Adrenal gland (tissue), 12 donors: Measurements from ENCODE around the gene DIP2C. TPM values are rescaled to one million over a fixed set of nuclear protein-coding genes. Genes with fewer than 3 reads are reported as not detected.

Experiments
- DNase-seq, 7 donors: peaks; one replicate each; pipeline ENCODE4 v3.0.0-alpha.2; 2019 to 2020
- H3K27ac ChIP-seq, 5 donors: fragments of 200-600 bp; sonication (generic) in 4 of 5; 1 replicate in 3 of 5; 2 replicates in 2 of 5; pipeline versions ENCODE4 v1.5.1 to v1.8.0; 2016 to 2020; ENCODE audit warnings: mild to moderate bottlenecking in 1 of 5
- H3K27me3 ChIP-seq: fragments of 200-600 bp; 2 replicates; pipeline ENCODE4 v1.8.0; 2021
- H3K36me3 ChIP-seq, 2 donors: fragments of 200-600 bp; replicated peaks in 1 of 2; 1 replicate in 1 of 2; 2 replicates in 1 of 2; pipeline versions ENCODE4 v1.5.1 to v1.8.0; 2018 to 2022
- H3K4me1 ChIP-seq, 2 donors: fragments of 200-600 bp; replicated peaks in 1 of 2; 1 replicate in 1 of 2; 2 replicates in 1 of 2; pipeline versions ENCODE4 v1.5.1 to v1.8.0; 2018 to 2021
- H3K4me3 ChIP-seq, 4 donors: fragments of 200-600 bp; sonication (generic) in 3 of 4; one replicate each; pipeline ENCODE4 v1.5.1; 2016 to 2018
- H3K9me3 ChIP-seq, 3 donors: fragments of 200-600 bp; sonication (generic) in 1 of 3; replicated peaks in 1 of 3; 1 replicate in 2 of 3; 2 replicates in 1 of 3; pipeline versions ENCODE4 v1.5.1 to v1.8.0; 2016 to 2021
- POLR2A ChIP-seq, 2 donors: fragments of 450-650 bp; IDR thresholded peaks; one replicate each; pipeline ENCODE4 v1.6.1; 2017; ENCODE audit warnings: antibody characterized with exemption in 2 of 2, mild to moderate bottlenecking in 2 of 2, moderate library complexity in 1 of 2
- WGBS, 4 donors: extraction: QIAGEN DNeasy Blood & Tissue Kit in 2 of 4; methylation state at CpG; one replicate each; pipeline versions ENCODE4 v1.1.5 to v1.1.7; 2013 to 2017; 5-methylcytosine and 5-hydroxymethylcytosine counted together
- intact Hi-C, 2 donors: fragments of 100-400 bp; cut with DNase I; formaldehyde crosslinking; loops; one replicate each; pipeline versions ENCODE4 v1.14.1 to v1.15.0; 2022 to 2023
- polyA plus RNA-seq, 3 donors: library from polyadenylated mRNA; stranded (reverse); fragments of 200-250 nt in 2 of 3; fragments of 350-450 nt in 1 of 3; fragmentation: Illumina TruSeq in 1 of 3; extraction: RNeasy Lipid Tissue Mini Kit (QIAGEN cat#74804) in 1 of 3; gene quantifications; one replicate each; pipeline ENCODE4 v1.2.3, GENCODE V29; 2013 to 2014
- total RNA-seq, 9 donors: library from RNA; depleted of rRNA in 4 of 9; stranded (reverse); fragments of >200 nt in 4 of 9; fragments of 120-200 nt in 1 of 9; fragmentation: NEBNext Ultra II Directional in 1 of 9; extraction: Animal tissue kit (Norgen Biotek cat#: 25700) in 1 of 9; gene quantifications; one replicate each; pipeline versions ENCODE4 v1.1.0 to v1.2.4, GENCODE V29; 2013 to 2023
- TF ChIP-seq, protein P1 (sequence below), 6 experiments: fragments of 450-650 bp in 4 of 6; fragments of 200-600 bp in 2 of 6; sonication (generic) in 1 of 6; IDR thresholded peaks; 1 replicate in 5 of 6; 2 replicates in 1 of 6; pipeline versions ENCODE4 v1.5.1 to v1.8.0; 2016 to 2021; ENCODE audit warnings: antibody characterized with exemption in 6 of 6, mild to moderate bottlenecking in 2 of 6, moderate library complexity in 1 of 6
- donor health status: healthy with polysubstance abuse.
- donor health status: Bipolar disorder and iron deficiency.
- donor health status: DM: yes; HTN: yes; CAD: no.
- donor health status: DM: no; HTN: no; CAD: no.
- donor health status: DM: no; HTN: no; CAD: no.
- donor health status: DM: yes; HTN: yes; CAD: no.

The DIP2C gene
- total and polyA plus RNA-seq, 12 donors = 4.8 to 23.9 (median 19.7) TPM

DNA sequence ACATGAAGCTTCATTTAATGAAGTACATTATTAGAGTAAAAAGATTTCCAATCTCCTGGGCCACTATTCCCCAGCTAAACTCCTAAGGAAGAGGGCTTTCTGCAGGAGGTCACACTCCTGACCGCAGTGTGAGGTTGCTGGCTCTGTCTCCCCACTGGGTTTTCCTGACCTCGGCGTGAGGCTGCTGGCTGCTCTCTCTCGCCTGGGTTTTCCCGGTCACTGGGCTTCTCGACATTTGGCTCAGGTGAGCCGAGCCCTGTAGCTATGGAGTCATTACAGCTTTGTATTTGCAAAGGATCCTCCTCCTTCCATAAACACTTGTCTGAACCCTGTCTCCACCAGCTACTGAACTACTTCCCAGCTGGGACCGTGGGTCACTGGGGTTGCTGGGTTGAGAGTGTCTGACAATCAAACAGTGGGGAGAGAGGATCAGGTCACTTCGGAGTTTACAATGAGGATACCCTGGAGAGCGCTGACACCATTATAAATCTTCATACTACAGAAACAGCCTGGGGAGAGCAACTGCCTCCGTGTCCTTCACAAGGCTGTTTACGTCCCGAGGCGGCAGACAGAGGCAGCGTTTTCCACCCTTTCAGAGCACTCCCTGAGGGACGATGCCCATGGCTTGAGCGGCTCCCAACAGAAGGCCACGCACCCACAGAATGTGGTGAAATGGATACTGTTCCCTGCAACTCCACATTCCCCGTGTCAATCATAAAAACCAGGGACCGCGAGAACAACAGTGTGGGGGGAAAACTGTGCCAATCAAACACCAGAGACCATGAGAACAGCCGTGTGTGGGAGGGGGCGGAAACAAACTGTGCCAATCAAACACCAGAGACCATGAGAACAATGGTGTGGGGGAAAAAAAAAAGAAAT is 328.0 kb downstream of the DIP2C start:
- WGBS, 4 donors = 49 to 64% (median 63%) methylated on average over 22 to 23 of the region's 23 CpGs
- DNase-seq = peak in 3 of 7 donors; percentile 41 to 50 (median 42)
- H3K27me3 ChIP-seq = no peaks in the 10 kb centered on the region
- H3K9me3 ChIP-seq = no peaks in the 10 kb centered on the region
- intact Hi-C loops = no loop called here
- H3K27ac ChIP-seq = peak overlapping the region in 1 of 5 donors; percentile 22
- TF ChIP-seq POLR2A (IDR thresholded peaks at IDR 0.05) = no peak
- TF ChIP-seq, protein P1, sequence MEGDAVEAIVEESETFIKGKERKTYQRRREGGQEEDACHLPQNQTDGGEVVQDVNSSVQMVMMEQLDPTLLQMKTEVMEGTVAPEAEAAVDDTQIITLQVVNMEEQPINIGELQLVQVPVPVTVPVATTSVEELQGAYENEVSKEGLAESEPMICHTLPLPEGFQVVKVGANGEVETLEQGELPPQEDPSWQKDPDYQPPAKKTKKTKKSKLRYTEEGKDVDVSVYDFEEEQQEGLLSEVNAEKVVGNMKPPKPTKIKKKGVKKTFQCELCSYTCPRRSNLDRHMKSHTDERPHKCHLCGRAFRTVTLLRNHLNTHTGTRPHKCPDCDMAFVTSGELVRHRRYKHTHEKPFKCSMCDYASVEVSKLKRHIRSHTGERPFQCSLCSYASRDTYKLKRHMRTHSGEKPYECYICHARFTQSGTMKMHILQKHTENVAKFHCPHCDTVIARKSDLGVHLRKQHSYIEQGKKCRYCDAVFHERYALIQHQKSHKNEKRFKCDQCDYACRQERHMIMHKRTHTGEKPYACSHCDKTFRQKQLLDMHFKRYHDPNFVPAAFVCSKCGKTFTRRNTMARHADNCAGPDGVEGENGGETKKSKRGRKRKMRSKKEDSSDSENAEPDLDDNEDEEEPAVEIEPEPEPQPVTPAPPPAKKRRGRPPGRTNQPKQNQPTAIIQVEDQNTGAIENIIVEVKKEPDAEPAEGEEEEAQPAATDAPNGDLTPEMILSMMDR (IDR thresholded peaks at IDR 0.05) = no peak
- H3K4me1 ChIP-seq = peaks cover 0 to 10% of the 10 kb centered on the region in 2 donors
- H3K4me3 ChIP-seq = no peak overlapping the region
- H3K36me3 ChIP-seq = peaks cover 0 to 59% of the 10 kb centered on the region in 2 donors

DNA sequence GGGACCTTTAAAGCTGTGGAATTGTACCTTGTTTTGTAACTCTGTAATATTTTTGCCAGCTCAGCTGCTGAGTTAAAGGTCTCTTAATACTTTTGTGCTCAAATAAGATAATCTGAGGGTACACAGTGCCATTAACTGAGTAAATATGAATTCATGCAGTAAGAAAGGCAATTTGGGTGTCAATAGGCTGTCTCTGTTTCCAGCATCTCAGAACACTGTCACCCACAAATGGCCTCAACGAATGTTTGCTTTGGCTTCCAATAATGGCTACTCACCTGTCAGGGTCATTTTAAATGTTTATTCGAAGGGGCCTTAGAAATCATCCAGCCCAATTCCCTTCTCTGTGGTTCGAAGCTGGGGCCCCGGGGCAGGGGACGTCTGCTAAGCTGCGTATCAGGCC is 328.8 kb downstream of the DIP2C start:
- no peak overlapping the region for H3K27ac ChIP-seq
- WGBS, 4 donors = 74 to 86% (median 85%) methylated on average over 6 of the region's 6 CpGs
- intact Hi-C loops = no loop called here
- peaks cover 0 to 59% of the 10 kb centered on the region in 2 donors for H3K36me3 ChIP-seq
- no peaks in the 10 kb centered on the region for H3K27me3 ChIP-seq
- no peak overlapping the region for H3K4me3 ChIP-seq
- DNase-seq = no peak
- H3K9me3 ChIP-seq = no peaks in the 10 kb centered on the region
- peaks cover 0 to 10% of the 10 kb centered on the region in 2 donors for H3K4me1 ChIP-seq
- TF ChIP-seq POLR2A (IDR thresholded peaks at IDR 0.05) = no peak
- TF ChIP-seq, protein P1 (IDR thresholded peaks at IDR 0.05) = no peak

DNA sequence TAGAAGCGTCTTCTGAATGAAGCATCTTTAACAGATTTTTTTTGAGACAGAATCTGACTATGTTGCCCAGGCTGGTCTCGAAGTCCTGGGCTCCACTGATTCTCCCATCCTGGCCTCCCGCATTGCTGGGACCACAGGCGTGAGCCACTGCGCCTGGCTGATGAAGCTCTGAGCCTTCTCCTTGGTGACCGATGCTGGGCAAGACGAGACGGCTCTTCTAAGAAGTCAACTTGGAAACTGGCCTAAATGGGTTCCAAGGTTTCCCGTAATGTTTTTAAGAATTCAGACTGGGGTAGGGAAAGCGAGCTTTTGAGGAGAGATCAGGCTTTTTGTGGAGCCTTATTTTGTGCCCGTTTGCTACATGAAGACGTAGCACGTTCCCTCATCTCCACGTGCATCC is 329.7 kb downstream of the DIP2C start:
- Histone ChIP-seq H3K9me3 (no peaks in the 10 kb centered on the region), H3K27me3 (no peaks in the 10 kb centered on the region), H3K4me1 (peaks cover 0 to 10% of the 10 kb centered on the region in 2 donors), H3K27ac (no peak overlapping the region), H3K4me3 (no peak overlapping the region), H3K36me3 (peaks cover 0 to 59% of the 10 kb centered on the region in 2 donors)
- TF ChIP-seq POLR2A (IDR thresholded peaks at IDR 0.05) = no peak
- TF ChIP-seq, protein P1 (IDR thresholded peaks at IDR 0.05) = no peak
- WGBS, 4 donors = 95 to 98% (median 96%) methylated on average over 14 of the region's 14 CpGs
- DNase-seq = no peak
- intact Hi-C loops = no loop called here

DNA sequence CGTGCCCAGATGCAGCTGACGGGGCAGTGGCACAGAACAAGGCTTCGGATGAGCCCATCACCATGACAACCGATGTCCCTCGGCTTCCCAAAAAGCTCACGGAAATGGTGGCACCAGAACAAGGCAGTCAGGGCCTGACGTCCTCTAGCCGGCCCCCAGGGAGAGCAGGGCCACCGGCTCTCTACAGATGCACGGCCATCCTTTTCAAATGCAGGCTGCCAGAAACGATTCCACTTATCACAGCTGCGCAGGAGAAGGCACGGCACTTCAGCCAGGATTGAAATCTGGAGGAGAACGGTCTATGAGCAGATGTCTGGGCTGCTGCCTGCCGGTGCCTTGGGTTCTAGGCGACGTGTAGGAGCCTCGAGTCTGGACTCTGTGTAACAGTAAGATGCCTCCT is 330.4 kb downstream of the DIP2C start:
- no peaks in the 10 kb centered on the region for H3K27me3 ChIP-seq
- TF ChIP-seq, protein P1 (IDR thresholded peaks at IDR 0.05) = no peak
- TF ChIP-seq POLR2A (IDR thresholded peaks at IDR 0.05) = no peak
- peaks cover 0 to 60% of the 10 kb centered on the region in 2 donors for H3K36me3 ChIP-seq
- H3K9me3 ChIP-seq = no peaks in the 10 kb centered on the region
- no peak overlapping the region for H3K27ac ChIP-seq
- WGBS, 4 donors = 92 to 94% (median 93%) methylated on average over 12 to 18 of the region's 18 CpGs
- intact Hi-C loops = no loop called here
- no peak overlapping the region for H3K4me3 ChIP-seq
- DNase-seq = no peak
- H3K4me1 ChIP-seq = peaks cover 0 to 10% of the 10 kb centered on the region in 2 donors
